ENCODE data around the gene DSCAML1.

Gene DSCAML1

GRCh38 chr11:117514256-117514655 is 282.8 kb downstream of the DSCAML1 start:
- no peak for DNase-seq

- DNase-seq = no peak
Observed at GRCh38 chr11:117513666-117514065, 283.4 kb downstream of the DSCAML1 start.

- DNase-seq = no peak
Observed at GRCh38 chr11:117511931-117512539, 285.0 kb downstream of the DSCAML1 start.

GRCh38 chr11:117511483-117511930 is 285.5 kb downstream of the DSCAML1 start:
- DNase-seq = no peak

- no peak for DNase-seq
Observed at GRCh38 chr11:117510646-117511045, 286.4 kb downstream of the DSCAML1 start.

GRCh38 chr11:117509543-117509942 is 287.5 kb downstream of the DSCAML1 start:
- DNase-seq = no peak

- no peak for DNase-seq
Observed at GRCh38 chr11:117506971-117507370, 290.0 kb downstream of the DSCAML1 start.

- no peak for DNase-seq
Observed at GRCh38 chr11:117505285-117505970, 291.6 kb downstream of the DSCAML1 start.

- no peak for DNase-seq
Observed at GRCh38 chr11:117502779-117503100, 294.3 kb downstream of the DSCAML1 start.

- DNase-seq = no peak
Observed at GRCh38 chr11:117502015-117502778, 294.8 kb downstream of the DSCAML1 start.

- DNase-seq = no peak
Observed at GRCh38 chr11:117501237-117501898, 295.6 kb downstream of the DSCAML1 start.

GRCh38 chr11:117498791-117499190 is 298.2 kb downstream of the DSCAML1 start:
- no peak for DNase-seq

- no peak for DNase-seq
Observed at GRCh38 chr11:117497206-117497951, 299.6 kb downstream of the DSCAML1 start.

GRCh38 chr11:117495357-117495756 is 301.7 kb downstream of the DSCAML1 start:
- DNase-seq = no peak

- no peak for DNase-seq
Observed at GRCh38 chr11:117492578-117493251, 304.3 kb downstream of the DSCAML1 start.

GRCh38 chr11:117490911-117491310 is 306.1 kb downstream of the DSCAML1 start:
- DNase-seq = no peak

- no peak for DNase-seq
Observed at GRCh38 chr11:117489999-117490679, 306.9 kb downstream of the DSCAML1 start.

- no peak for DNase-seq
Observed at GRCh38 chr11:117488996-117489952, 307.7 kb downstream of the DSCAML1 start.

GRCh38 chr11:117486059-117486458 is 311.0 kb downstream of the DSCAML1 start:
- no peak for DNase-seq

- DNase-seq = no peak
Observed at GRCh38 chr11:117484156-117484555, 312.9 kb downstream of the DSCAML1 start.
